Progenitor cell of endocrine pancreas (in vitro differentiated cells): ENCODE results near the gene CORO2B. TPM values are rescaled to one million over a fixed set of nuclear protein-coding genes. Genes with fewer than 3 reads are reported as not detected.

ENCODE experiments used
- DNase-seq: peaks from one replicate; pipeline ENCODE4 v3.0.0; 2021; ENCODE audit warnings: low spot score; ENCODE audit not compliant: unreplicated experiment
- H3K27ac Mint-ChIP-seq: 2 replicates; pipeline ENCODE4 v1.8.0; 2021; ENCODE audit warnings: mild to moderate bottlenecking, moderate library complexity, mixed read lengths
- H3K27me3 Mint-ChIP-seq: 2 replicates; pipeline ENCODE4 v1.8.0; 2021; ENCODE audit warnings: mixed read lengths
- H3K36me3 Mint-ChIP-seq: 2 replicates; pipeline ENCODE4 v1.8.0; 2022; ENCODE audit warnings: mixed read lengths; ENCODE audit not compliant: insufficient read depth
- H3K4me1 Mint-ChIP-seq: 2 replicates; pipeline ENCODE4 v1.8.0; 2021; ENCODE audit warnings: low read depth, mixed read lengths
- H3K4me3 Mint-ChIP-seq: 2 replicates; pipeline ENCODE4 v1.8.0; 2021; ENCODE audit warnings: low read depth, mild to moderate bottlenecking, moderate library complexity, mixed read lengths
- H3K9me3 Mint-ChIP-seq: 2 replicates; pipeline ENCODE4 v1.8.0; 2021; ENCODE audit warnings: low read depth, mixed read lengths
- CTCF ChIP-seq: fragments of 200-600 bp; sonication (generic); IDR thresholded peaks from one replicate; pipeline ENCODE4 v1.5.0; 2021; ENCODE audit warnings: antibody characterized with exemption, mild to moderate bottlenecking; ENCODE audit not compliant: unreplicated experiment
- total RNA-seq: library from RNA; stranded (reverse); gene quantifications from 2 replicates; pipeline ENCODE4 v1.2.1, GENCODE V29; 2021

Gene CORO2B
- total RNA-seq, 1 donor from 2014 or later: 1.5 TPM

GRCh38 chr15:68666812-68667450 lies 88.1 kb downstream of the CORO2B start:
- no peaks in the 10 kb centered on the region for H3K4me1 Mint-ChIP-seq
- H3K4me3 Mint-ChIP-seq: no peak overlapping the region
- DNase-seq: no peak
- H3K27me3 Mint-ChIP-seq: peaks cover 2% of the 10 kb centered on the region
- H3K9me3 Mint-ChIP-seq: peaks cover 12% of the 10 kb centered on the region
- H3K36me3 Mint-ChIP-seq: no peaks in the 10 kb centered on the region
- no peak overlapping the region for H3K27ac Mint-ChIP-seq
- TF ChIP-seq CTCF: no peak

GRCh38 chr15:68667800-68668625 lies 89.2 kb downstream of the CORO2B start:
- no peak for DNase-seq
- H3K9me3 Mint-ChIP-seq: peaks cover 9% of the 10 kb centered on the region
- no peak overlapping the region for H3K4me3 Mint-ChIP-seq
- peaks cover 9% of the 10 kb centered on the region for H3K27me3 Mint-ChIP-seq
- TF ChIP-seq CTCF: no peak
- H3K27ac Mint-ChIP-seq: no peak overlapping the region
- H3K4me1 Mint-ChIP-seq: no peaks in the 10 kb centered on the region
- H3K36me3 Mint-ChIP-seq: no peaks in the 10 kb centered on the region

GRCh38 chr15:68668926-68669600 lies 90.3 kb downstream of the CORO2B start:
- Mint-ChIP-seq H3K9me3 (no peaks in the 10 kb centered on the region), H3K27ac (no peak overlapping the region), H3K4me3 (no peak overlapping the region), H3K36me3 (no peaks in the 10 kb centered on the region), H3K4me1 (no peaks in the 10 kb centered on the region), H3K27me3 (peaks cover 15% of the 10 kb centered on the region)
- DNase-seq: no peak
- no peak for TF ChIP-seq CTCF

- peaks cover 22% of the 10 kb centered on the region for H3K27me3 Mint-ChIP-seq
- H3K36me3 Mint-ChIP-seq: no peaks in the 10 kb centered on the region
- H3K9me3 Mint-ChIP-seq: no peaks in the 10 kb centered on the region
- H3K4me3 Mint-ChIP-seq: no peak overlapping the region
- DNase-seq: no peak
- no peak overlapping the region for H3K27ac Mint-ChIP-seq
- no peaks in the 10 kb centered on the region for H3K4me1 Mint-ChIP-seq
- no peak for TF ChIP-seq CTCF
These were observed 93.5 kb downstream of the CORO2B start for GRCh38 chr15:68672251-68672650.

GRCh38 chr15:68672781-68673205 lies 94.0 kb downstream of the CORO2B start:
- no peaks in the 10 kb centered on the region for H3K36me3 Mint-ChIP-seq
- no peak overlapping the region for H3K4me3 Mint-ChIP-seq
- H3K27ac Mint-ChIP-seq: no peak overlapping the region
- H3K9me3 Mint-ChIP-seq: no peaks in the 10 kb centered on the region
- TF ChIP-seq CTCF: peak; percentile 17
- no peak for DNase-seq
- peaks cover 22% of the 10 kb centered on the region for H3K27me3 Mint-ChIP-seq
- H3K4me1 Mint-ChIP-seq: no peaks in the 10 kb centered on the region
